ENCODE measurements around the gene RNF13.

DNA sequence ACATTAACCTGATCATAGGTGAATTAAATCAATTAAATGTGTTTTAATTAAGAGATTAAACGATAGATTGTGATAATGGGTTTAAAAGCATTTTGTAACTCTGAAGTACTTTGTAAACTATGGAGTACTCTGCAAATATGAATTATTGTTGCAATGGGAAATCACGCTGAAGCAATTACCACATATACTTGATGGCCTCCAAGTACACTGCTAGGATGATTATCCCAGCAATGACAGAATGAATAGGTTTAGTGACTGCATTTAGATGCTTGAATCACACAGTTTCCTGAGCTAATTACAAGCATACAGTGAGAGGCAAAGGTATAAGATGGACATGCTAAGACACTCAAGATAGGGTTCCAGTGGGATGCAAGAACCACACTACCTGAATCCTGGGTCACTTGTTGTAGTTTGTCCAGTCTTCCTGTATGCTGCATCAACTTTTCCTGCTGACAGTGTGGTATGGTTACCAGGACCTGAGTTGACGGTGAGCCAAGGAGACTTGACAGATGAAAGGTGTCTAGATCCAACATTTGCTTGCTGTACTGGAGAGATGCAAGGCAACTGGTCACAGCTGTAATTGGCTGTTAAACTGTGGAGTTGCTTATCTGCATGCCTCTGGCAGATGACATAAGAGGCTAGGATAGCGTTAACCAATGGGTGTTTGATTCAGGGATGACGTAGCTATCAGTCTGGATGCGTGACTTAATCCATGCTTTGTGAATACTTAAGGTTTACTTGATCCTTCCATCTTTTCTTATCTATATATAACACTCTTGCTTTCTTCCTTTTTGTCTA is 38.0 kb downstream of the RNF13 start:
- TF ChIP-seq, protein P1, sequence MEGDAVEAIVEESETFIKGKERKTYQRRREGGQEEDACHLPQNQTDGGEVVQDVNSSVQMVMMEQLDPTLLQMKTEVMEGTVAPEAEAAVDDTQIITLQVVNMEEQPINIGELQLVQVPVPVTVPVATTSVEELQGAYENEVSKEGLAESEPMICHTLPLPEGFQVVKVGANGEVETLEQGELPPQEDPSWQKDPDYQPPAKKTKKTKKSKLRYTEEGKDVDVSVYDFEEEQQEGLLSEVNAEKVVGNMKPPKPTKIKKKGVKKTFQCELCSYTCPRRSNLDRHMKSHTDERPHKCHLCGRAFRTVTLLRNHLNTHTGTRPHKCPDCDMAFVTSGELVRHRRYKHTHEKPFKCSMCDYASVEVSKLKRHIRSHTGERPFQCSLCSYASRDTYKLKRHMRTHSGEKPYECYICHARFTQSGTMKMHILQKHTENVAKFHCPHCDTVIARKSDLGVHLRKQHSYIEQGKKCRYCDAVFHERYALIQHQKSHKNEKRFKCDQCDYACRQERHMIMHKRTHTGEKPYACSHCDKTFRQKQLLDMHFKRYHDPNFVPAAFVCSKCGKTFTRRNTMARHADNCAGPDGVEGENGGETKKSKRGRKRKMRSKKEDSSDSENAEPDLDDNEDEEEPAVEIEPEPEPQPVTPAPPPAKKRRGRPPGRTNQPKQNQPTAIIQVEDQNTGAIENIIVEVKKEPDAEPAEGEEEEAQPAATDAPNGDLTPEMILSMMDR (IDR thresholded peaks at IDR 0.05), result no peak
- TF ChIP-seq EP300 (IDR thresholded peaks at IDR 0.05) (no peak), POLR2A (IDR thresholded peaks at IDR 0.05) (no peak)
